T-helper 17 cell (primary cell): ENCODE measurements around the gene PLN. TPM values are rescaled to one million over a fixed set of nuclear protein-coding genes. Genes with fewer than 3 reads are reported as not detected.

Source experiments
- ATAC-seq: fragments of 150-1000 bp; cut with Tn5 transposase; 2 replicates; pipeline ENCODE4 v1.10.0; 2021; ENCODE audit warnings: mild to moderate bottlenecking, moderate library complexity
- DNase-seq, 3 donors: peaks; one replicate each; pipeline versions ENCODE4 v3.0.0 to v3.0.0-alpha.2; 2020 to 2021
- H3K9me3 ChIP-seq: one replicate; pipeline ENCODE4 v1.7.0; 2013; ENCODE audit warnings: low read length, mild to moderate bottlenecking; ENCODE audit not compliant: control insufficient read depth, poor library complexity, severe bottlenecking
- H3K27ac Mint-ChIP-seq: one replicate; pipeline ENCODE4 v1.8.0; 2022; ENCODE audit warnings: mild to moderate bottlenecking, moderate library complexity, mixed read lengths
- H3K27me3 Mint-ChIP-seq: one replicate; pipeline ENCODE4 v1.8.0; 2022; ENCODE audit warnings: mixed read lengths
- H3K36me3 Mint-ChIP-seq: one replicate; pipeline ENCODE4 v1.8.0; 2022; ENCODE audit warnings: low read depth, mixed read lengths
- H3K4me1 Mint-ChIP-seq: one replicate; pipeline ENCODE4 v1.8.0; 2022; ENCODE audit warnings: mild to moderate bottlenecking, mixed read lengths
- H3K4me3 Mint-ChIP-seq: one replicate; pipeline ENCODE4 v1.8.0; 2022; ENCODE audit warnings: mild to moderate bottlenecking, moderate library complexity, mixed read lengths
- total RNA-seq, 4 donors: library from RNA in 2 of 4; stranded (reverse) in 2 of 4; gene quantifications; one replicate each; pipeline ENCODE4 v1.2.3 and lab custom pipeline; 2022 to 2026

Gene PLN
- total RNA-seq, 2 donors from 2014 or later, result not detected

GRCh38 chr6:118523216-118523615 is 24.9 kb upstream of the PLN start:
- Mint-ChIP-seq H3K27ac (no peak overlapping the region), H3K4me1 (peaks cover 29% of the 10 kb centered on the region), H3K4me3 (no peak overlapping the region), H3K36me3 (peaks cover 11% of the 10 kb centered on the region), H3K27me3 (no peaks in the 10 kb centered on the region)
- DNase-seq (no peak), ATAC-seq (no peak)
- no peaks in the 10 kb centered on the region for H3K9me3 ChIP-seq

GRCh38 chr6:118524686-118525085 is 23.4 kb upstream of the PLN start:
- peaks cover 33% of the 10 kb centered on the region for H3K4me1 Mint-ChIP-seq
- ATAC-seq (peak; percentile 75), DNase-seq (no peak)
- H3K9me3 ChIP-seq, result no peaks in the 10 kb centered on the region
- peaks cover 7% of the 10 kb centered on the region for H3K36me3 Mint-ChIP-seq
- no peak overlapping the region for H3K27ac Mint-ChIP-seq
- H3K4me3 Mint-ChIP-seq, result no peak overlapping the region
- H3K27me3 Mint-ChIP-seq, result no peaks in the 10 kb centered on the region

GRCh38 chr6:118525913-118526780 is 21.9 kb upstream of the PLN start:
- peak overlapping the region; percentile 15 for H3K4me3 Mint-ChIP-seq
- H3K27me3 Mint-ChIP-seq, result no peaks in the 10 kb centered on the region
- peaks cover 34% of the 10 kb centered on the region for H3K4me1 Mint-ChIP-seq
- H3K36me3 Mint-ChIP-seq, result peaks cover 8% of the 10 kb centered on the region
- DNase-seq, result no peak
- no peaks in the 10 kb centered on the region for H3K9me3 ChIP-seq
- H3K27ac Mint-ChIP-seq, result peak overlapping the region; percentile 19
- peak; percentile 25 for ATAC-seq

GRCh38 chr6:118528129-118528528 is 20.0 kb upstream of the PLN start:
- H3K27ac Mint-ChIP-seq, result no peak overlapping the region

GRCh38 chr6:118529756-118530155 is 18.3 kb upstream of the PLN start:
- H3K4me1 Mint-ChIP-seq, result peaks cover 37% of the 10 kb centered on the region
- no peaks in the 10 kb centered on the region for H3K9me3 ChIP-seq
- no peaks in the 10 kb centered on the region for H3K27me3 Mint-ChIP-seq
- ATAC-seq (no peak), DNase-seq (no peak)
- peaks cover 6% of the 10 kb centered on the region for H3K36me3 Mint-ChIP-seq
- H3K27ac Mint-ChIP-seq, result no peak overlapping the region
- H3K4me3 Mint-ChIP-seq, result no peak overlapping the region

More at GRCh38 chr6:118528129-118528528, 20.0 kb upstream of the PLN start:
- Mint-ChIP-seq H3K4me1 (peaks cover 38% of the 10 kb centered on the region), H3K27me3 (no peaks in the 10 kb centered on the region), H3K36me3 (peaks cover 7% of the 10 kb centered on the region), H3K4me3 (no peak overlapping the region)
- no peak for ATAC-seq
- no peak for DNase-seq
- no peaks in the 10 kb centered on the region for H3K9me3 ChIP-seq

- peaks cover 36% of the 10 kb centered on the region for H3K4me1 Mint-ChIP-seq
- H3K27ac Mint-ChIP-seq, result no peak overlapping the region
These were observed 17.2 kb upstream of the PLN start for GRCh38 chr6:118530942-118531341.

GRCh38 chr6:118535176-118535844 is 12.8 kb upstream of the PLN start:
- no peaks in the 10 kb centered on the region for H3K27me3 Mint-ChIP-seq
- DNase-seq (no peak), ATAC-seq (no peak)
- no peak overlapping the region for H3K4me3 Mint-ChIP-seq
- H3K27ac Mint-ChIP-seq, result no peak overlapping the region
- H3K9me3 ChIP-seq, result no peaks in the 10 kb centered on the region
- peaks cover 7% of the 10 kb centered on the region for H3K36me3 Mint-ChIP-seq
- peaks cover 31% of the 10 kb centered on the region for H3K4me1 Mint-ChIP-seq

More at GRCh38 chr6:118530942-118531341, 17.2 kb upstream of the PLN start:
- DNase-seq, result no peak
- peaks cover 6% of the 10 kb centered on the region for H3K36me3 Mint-ChIP-seq
- H3K9me3 ChIP-seq, result no peaks in the 10 kb centered on the region
- no peak for ATAC-seq
- no peaks in the 10 kb centered on the region for H3K27me3 Mint-ChIP-seq
- peak overlapping the region; percentile 13 for H3K4me3 Mint-ChIP-seq

- H3K9me3 ChIP-seq, result no peaks in the 10 kb centered on the region
- Mint-ChIP-seq H3K36me3 (peaks cover 5% of the 10 kb centered on the region), H3K4me3 (no peak overlapping the region), H3K27ac (no peak overlapping the region), H3K4me1 (peaks cover 27% of the 10 kb centered on the region), H3K27me3 (no peaks in the 10 kb centered on the region)
- DNase-seq (no peak), ATAC-seq (no peak)
These were observed 11.6 kb upstream of the PLN start for GRCh38 chr6:118536478-118536877.

- H3K27ac Mint-ChIP-seq, result no peak overlapping the region
These were observed 10.5 kb upstream of the PLN start for GRCh38 chr6:118537574-118537973.

GRCh38 chr6:118542184-118542952 is 5.7 kb upstream of the PLN start:
- ATAC-seq (no peak), DNase-seq (no peak)
- peaks cover 2% of the 10 kb centered on the region for H3K36me3 Mint-ChIP-seq
- H3K27me3 Mint-ChIP-seq, result no peaks in the 10 kb centered on the region
- no peak overlapping the region for H3K4me3 Mint-ChIP-seq
- H3K9me3 ChIP-seq, result no peaks in the 10 kb centered on the region
- H3K4me1 Mint-ChIP-seq, result peaks cover 31% of the 10 kb centered on the region
- H3K27ac Mint-ChIP-seq, result peak overlapping the region; percentile 67

More at GRCh38 chr6:118537574-118537973, 10.5 kb upstream of the PLN start:
- H3K4me3 Mint-ChIP-seq, result no peak overlapping the region
- peaks cover 25% of the 10 kb centered on the region for H3K4me1 Mint-ChIP-seq
- ATAC-seq (no peak), DNase-seq (no peak)
- H3K9me3 ChIP-seq, result no peaks in the 10 kb centered on the region
- H3K36me3 Mint-ChIP-seq, result peaks cover 3% of the 10 kb centered on the region
- no peaks in the 10 kb centered on the region for H3K27me3 Mint-ChIP-seq

- H3K4me1 Mint-ChIP-seq, result peaks cover 32% of the 10 kb centered on the region
- DNase-seq, result no peak
- H3K36me3 Mint-ChIP-seq, result no peaks in the 10 kb centered on the region
- H3K27ac Mint-ChIP-seq, result peak overlapping the region; percentile 2
- no peak for ATAC-seq
- H3K9me3 ChIP-seq, result no peaks in the 10 kb centered on the region
- no peak overlapping the region for H3K4me3 Mint-ChIP-seq
- H3K27me3 Mint-ChIP-seq, result no peaks in the 10 kb centered on the region
These were observed 4.0 kb upstream of the PLN start for GRCh38 chr6:118544105-118544504.

- H3K36me3 Mint-ChIP-seq, result no peaks in the 10 kb centered on the region
- no peak overlapping the region for H3K27ac Mint-ChIP-seq
- DNase-seq, result no peak
- H3K4me1 Mint-ChIP-seq, result peaks cover 34% of the 10 kb centered on the region
- no peak for ATAC-seq
- no peaks in the 10 kb centered on the region for H3K27me3 Mint-ChIP-seq
- no peak overlapping the region for H3K4me3 Mint-ChIP-seq
- no peaks in the 10 kb centered on the region for H3K9me3 ChIP-seq
These were observed 1.8 kb upstream of the PLN start for GRCh38 chr6:118546164-118546879.

GRCh38 chr6:118546880-118547218 is 1.2 kb upstream of the PLN start:
- DNase-seq (no peak), ATAC-seq (no peak)
- H3K27ac Mint-ChIP-seq, result no peak overlapping the region
- peaks cover 34% of the 10 kb centered on the region for H3K4me1 Mint-ChIP-seq
- no peaks in the 10 kb centered on the region for H3K9me3 ChIP-seq
- no peaks in the 10 kb centered on the region for H3K36me3 Mint-ChIP-seq
- H3K27me3 Mint-ChIP-seq, result no peaks in the 10 kb centered on the region
- no peak overlapping the region for H3K4me3 Mint-ChIP-seq
